ENCODE results near the gene TNFRSF25. TPM values are rescaled to one million over a fixed set of nuclear protein-coding genes. Genes with fewer than 3 reads are reported as not detected.
A peak's percentile ranks its signal among the peaks of the same experiment; 100 is the strongest.

The TNFRSF25 gene
- total RNA-seq, 1 donor from 2014 or later: 29.4 TPM

GRCh38 chr1:6505367-6506209 lies 39.6 kb upstream of the TNFRSF25 start:
- Mint-ChIP-seq H3K4me3 (no peak overlapping the region), H3K4me1 (ENCODE audit: unreplicated experiment) (peaks cover 14% of the 10 kb centered on the region), H3K36me3 (no peaks in the 10 kb centered on the region), H3K27me3 (peaks cover 5% of the 10 kb centered on the region), H3K27ac (no peak overlapping the region), H3K9me3 (no peaks in the 10 kb centered on the region)
- no peak for DNase-seq (ENCODE audit: extremely low spot score, unreplicated experiment)
- TF ChIP-seq, protein P1, sequence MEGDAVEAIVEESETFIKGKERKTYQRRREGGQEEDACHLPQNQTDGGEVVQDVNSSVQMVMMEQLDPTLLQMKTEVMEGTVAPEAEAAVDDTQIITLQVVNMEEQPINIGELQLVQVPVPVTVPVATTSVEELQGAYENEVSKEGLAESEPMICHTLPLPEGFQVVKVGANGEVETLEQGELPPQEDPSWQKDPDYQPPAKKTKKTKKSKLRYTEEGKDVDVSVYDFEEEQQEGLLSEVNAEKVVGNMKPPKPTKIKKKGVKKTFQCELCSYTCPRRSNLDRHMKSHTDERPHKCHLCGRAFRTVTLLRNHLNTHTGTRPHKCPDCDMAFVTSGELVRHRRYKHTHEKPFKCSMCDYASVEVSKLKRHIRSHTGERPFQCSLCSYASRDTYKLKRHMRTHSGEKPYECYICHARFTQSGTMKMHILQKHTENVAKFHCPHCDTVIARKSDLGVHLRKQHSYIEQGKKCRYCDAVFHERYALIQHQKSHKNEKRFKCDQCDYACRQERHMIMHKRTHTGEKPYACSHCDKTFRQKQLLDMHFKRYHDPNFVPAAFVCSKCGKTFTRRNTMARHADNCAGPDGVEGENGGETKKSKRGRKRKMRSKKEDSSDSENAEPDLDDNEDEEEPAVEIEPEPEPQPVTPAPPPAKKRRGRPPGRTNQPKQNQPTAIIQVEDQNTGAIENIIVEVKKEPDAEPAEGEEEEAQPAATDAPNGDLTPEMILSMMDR (conservative IDR thresholded peaks at IDR 0.05): no peak

GRCh38 chr1:6504887-6505286 lies 38.9 kb upstream of the TNFRSF25 start:
- TF ChIP-seq, protein P1 (conservative IDR thresholded peaks at IDR 0.05): no peak
- H3K36me3 Mint-ChIP-seq: no peaks in the 10 kb centered on the region
- H3K27ac Mint-ChIP-seq: no peak overlapping the region
- H3K9me3 Mint-ChIP-seq: no peaks in the 10 kb centered on the region
- DNase-seq (ENCODE audit: extremely low spot score, unreplicated experiment): no peak
- peaks cover 5% of the 10 kb centered on the region for H3K27me3 Mint-ChIP-seq
- peaks cover 14% of the 10 kb centered on the region for H3K4me1 Mint-ChIP-seq (ENCODE audit: unreplicated experiment)
- H3K4me3 Mint-ChIP-seq: no peak overlapping the region

DNA sequence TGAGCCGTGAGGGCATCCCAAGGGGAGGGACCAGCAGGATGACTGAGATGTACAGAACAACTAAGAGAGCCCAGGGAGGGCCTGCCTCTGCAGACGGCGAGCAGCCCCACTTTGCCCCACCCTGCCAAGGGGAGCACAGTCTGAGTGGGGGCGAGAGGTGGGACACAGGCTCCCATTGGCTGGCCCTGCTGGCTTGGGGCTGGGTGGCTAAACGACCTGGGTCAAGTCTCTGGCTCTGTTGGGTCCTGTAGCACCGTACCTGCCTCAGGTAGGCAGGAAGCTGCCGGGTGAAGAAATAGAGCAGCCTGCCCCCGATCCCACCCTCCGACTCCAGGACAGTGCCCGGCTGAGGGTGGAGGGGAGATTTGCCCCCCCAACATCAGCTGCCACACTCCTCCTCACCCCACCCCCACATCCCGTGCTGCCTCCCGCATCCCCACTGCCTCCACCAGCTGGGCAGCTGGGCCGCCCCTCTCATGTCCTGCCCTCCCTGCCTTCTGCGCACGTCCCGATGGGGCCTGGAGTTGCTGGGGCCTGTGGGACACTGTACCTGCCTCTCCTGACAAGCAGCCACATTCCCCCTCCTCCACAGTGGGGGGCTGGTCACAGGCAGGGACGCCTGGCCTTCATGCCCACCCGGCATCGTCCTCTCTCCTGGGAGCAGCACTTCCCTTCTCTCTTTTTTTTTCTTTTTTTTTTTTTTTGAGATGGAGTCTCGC lies 38.1 kb upstream of the TNFRSF25 start:
- TF ChIP-seq, protein P1 (conservative IDR thresholded peaks at IDR 0.05): no peak
- Mint-ChIP-seq H3K9me3 (no peaks in the 10 kb centered on the region), H3K27me3 (peaks cover 5% of the 10 kb centered on the region)

GRCh38 chr1:6502000-6502891 lies 36.3 kb upstream of the TNFRSF25 start:
- Mint-ChIP-seq H3K27me3 (peaks cover 5% of the 10 kb centered on the region), H3K4me1 (ENCODE audit: unreplicated experiment) (peaks cover 20% of the 10 kb centered on the region), H3K27ac (no peak overlapping the region), H3K4me3 (no peak overlapping the region), H3K9me3 (no peaks in the 10 kb centered on the region), H3K36me3 (no peaks in the 10 kb centered on the region)
- TF ChIP-seq, protein P1 (conservative IDR thresholded peaks at IDR 0.05): no peak
- no peak for DNase-seq (ENCODE audit: extremely low spot score, unreplicated experiment)

More for the DNA sequence above, 38.1 kb upstream of the TNFRSF25 start:
- Mint-ChIP-seq H3K36me3 (no peaks in the 10 kb centered on the region), H3K27ac (no peak overlapping the region), H3K4me1 (ENCODE audit: unreplicated experiment) (peaks cover 14% of the 10 kb centered on the region), H3K4me3 (no peak overlapping the region)
- no peak for DNase-seq (ENCODE audit: extremely low spot score, unreplicated experiment)

DNA sequence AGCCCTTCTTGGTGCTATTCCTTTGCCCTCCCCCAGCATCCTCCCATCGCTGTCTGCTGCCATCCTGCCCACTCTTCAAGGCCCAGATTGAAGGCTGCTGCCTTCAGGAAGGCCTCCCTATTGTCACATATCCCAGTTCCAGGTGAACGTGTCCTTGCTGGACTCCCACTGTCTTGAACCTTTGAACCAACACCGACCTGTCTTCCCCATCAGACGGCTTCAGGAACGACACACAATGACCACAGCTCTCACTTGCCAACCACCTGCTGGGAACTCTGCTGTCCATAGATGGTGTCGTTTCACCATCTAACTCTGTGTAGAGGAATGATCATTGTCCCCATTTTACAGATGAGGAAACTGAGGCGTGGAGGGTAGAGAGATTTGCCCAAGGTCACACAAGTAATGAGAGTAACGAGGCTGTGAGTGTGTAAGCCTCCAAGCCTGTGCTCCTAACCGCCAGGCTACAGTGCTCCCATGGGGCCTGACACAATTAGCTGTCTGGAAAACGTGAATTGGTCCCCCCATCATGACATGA lies 35.4 kb upstream of the TNFRSF25 start:
- H3K4me1 Mint-ChIP-seq (ENCODE audit: unreplicated experiment): peaks cover 12% of the 10 kb centered on the region
- H3K27ac Mint-ChIP-seq: peak overlapping the region; percentile 40
- no peak for DNase-seq (ENCODE audit: extremely low spot score, unreplicated experiment)
- peak overlapping the region; percentile 29 for H3K4me3 Mint-ChIP-seq
- no peaks in the 10 kb centered on the region for H3K9me3 Mint-ChIP-seq
- H3K36me3 Mint-ChIP-seq: no peaks in the 10 kb centered on the region
- H3K27me3 Mint-ChIP-seq: peaks cover 5% of the 10 kb centered on the region
- TF ChIP-seq, protein P1 (conservative IDR thresholded peaks at IDR 0.05): no peak
